ENCODE data around the gene RMND5B. TPM values are rescaled to one million over a fixed set of nuclear protein-coding genes. Genes with fewer than 3 reads are reported as not detected.

The RMND5B gene
- total and polyA plus RNA-seq, 4 donors: 13.4 to 24.8 (median 21.7) TPM

DNA sequence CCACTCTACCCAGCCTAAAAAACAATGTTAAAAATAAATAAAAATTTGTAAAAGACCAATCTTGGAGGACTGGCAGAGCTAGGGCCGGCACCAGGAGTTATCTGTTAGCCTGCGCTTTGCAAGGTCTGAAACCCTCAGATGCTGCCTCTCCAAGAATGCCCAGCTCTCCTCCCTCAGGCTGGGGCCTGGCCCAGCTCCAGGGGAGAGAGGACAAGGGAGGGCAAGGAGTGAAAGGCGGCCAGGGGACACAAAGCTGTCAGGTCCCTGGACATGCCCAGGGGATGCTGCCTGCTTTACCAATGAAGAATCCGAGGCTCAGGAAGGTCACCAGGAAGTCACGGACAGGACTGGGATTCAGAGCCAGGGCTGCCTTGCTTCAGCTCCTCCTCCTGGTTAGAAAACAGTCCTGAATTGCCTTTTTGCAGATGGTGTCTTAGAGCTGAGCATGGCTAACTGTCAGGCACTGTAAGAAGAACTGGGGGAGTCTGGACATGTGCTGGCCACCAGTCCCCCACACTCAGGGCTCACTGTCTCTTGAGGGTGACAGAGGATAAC lies 23.0 kb upstream of the RMND5B start:
- Histone ChIP-seq H3K36me3 (ENCODE audit: control insufficient read depth in 4 of 4, insufficient read depth in 3 of 4, low read depth in 1 of 4, low read length in 3 of 4) (no peaks in the 10 kb centered on the region), H3K9me3 (ENCODE audit: control insufficient read depth in 4 of 4, low read length in 3 of 4) (no peaks in the 10 kb centered on the region), H3K4me3 (ENCODE audit: low read depth in 1 of 3, low read length in 3 of 3) (no peak overlapping the region), H3K9ac (ENCODE audit: low read depth in 1 of 2, low read length in 2 of 2) (no peak overlapping the region), H3K27ac (ENCODE audit: low read depth in 1 of 2, low read length in 2 of 2) (no peak overlapping the region), H3K27me3 (ENCODE audit: control insufficient read depth in 4 of 4, insufficient read depth in 4 of 4, low read length in 3 of 4) (peaks cover 0 to 3% (median 0%) of the 10 kb centered on the region in 4 donors), H3K4me1 (ENCODE audit: control insufficient read depth in 4 of 4, insufficient read depth in 4 of 4, low read length in 3 of 4) (no peaks in the 10 kb centered on the region)
- WGBS: 54% methylated on average over 5 of the region's 5 CpGs
- DNase-seq (ENCODE audit: low spot score): no peak
- TF ChIP-seq TAF1 (conservative IDR thresholded peaks at IDR 0.05): no peak
- TF ChIP-seq, protein P1, sequence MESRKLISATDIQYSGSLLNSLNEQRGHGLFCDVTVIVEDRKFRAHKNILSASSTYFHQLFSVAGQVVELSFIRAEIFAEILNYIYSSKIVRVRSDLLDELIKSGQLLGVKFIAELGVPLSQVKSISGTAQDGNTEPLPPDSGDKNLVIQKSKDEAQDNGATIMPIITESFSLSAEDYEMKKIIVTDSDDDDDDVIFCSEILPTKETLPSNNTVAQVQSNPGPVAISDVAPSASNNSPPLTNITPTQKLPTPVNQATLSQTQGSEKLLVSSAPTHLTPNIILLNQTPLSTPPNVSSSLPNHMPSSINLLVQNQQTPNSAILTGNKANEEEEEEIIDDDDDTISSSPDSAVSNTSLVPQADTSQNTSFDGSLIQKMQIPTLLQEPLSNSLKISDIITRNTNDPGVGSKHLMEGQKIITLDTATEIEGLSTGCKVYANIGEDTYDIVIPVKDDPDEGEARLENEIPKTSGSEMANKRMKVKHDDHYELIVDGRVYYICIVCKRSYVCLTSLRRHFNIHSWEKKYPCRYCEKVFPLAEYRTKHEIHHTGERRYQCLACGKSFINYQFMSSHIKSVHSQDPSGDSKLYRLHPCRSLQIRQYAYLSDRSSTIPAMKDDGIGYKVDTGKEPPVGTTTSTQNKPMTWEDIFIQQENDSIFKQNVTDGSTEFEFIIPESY (IDR thresholded peaks at IDR 0.05): no peak
- TF ChIP-seq RAD21 (IDR thresholded peaks at IDR 0.05): no peak
- TF ChIP-seq, protein P2, sequence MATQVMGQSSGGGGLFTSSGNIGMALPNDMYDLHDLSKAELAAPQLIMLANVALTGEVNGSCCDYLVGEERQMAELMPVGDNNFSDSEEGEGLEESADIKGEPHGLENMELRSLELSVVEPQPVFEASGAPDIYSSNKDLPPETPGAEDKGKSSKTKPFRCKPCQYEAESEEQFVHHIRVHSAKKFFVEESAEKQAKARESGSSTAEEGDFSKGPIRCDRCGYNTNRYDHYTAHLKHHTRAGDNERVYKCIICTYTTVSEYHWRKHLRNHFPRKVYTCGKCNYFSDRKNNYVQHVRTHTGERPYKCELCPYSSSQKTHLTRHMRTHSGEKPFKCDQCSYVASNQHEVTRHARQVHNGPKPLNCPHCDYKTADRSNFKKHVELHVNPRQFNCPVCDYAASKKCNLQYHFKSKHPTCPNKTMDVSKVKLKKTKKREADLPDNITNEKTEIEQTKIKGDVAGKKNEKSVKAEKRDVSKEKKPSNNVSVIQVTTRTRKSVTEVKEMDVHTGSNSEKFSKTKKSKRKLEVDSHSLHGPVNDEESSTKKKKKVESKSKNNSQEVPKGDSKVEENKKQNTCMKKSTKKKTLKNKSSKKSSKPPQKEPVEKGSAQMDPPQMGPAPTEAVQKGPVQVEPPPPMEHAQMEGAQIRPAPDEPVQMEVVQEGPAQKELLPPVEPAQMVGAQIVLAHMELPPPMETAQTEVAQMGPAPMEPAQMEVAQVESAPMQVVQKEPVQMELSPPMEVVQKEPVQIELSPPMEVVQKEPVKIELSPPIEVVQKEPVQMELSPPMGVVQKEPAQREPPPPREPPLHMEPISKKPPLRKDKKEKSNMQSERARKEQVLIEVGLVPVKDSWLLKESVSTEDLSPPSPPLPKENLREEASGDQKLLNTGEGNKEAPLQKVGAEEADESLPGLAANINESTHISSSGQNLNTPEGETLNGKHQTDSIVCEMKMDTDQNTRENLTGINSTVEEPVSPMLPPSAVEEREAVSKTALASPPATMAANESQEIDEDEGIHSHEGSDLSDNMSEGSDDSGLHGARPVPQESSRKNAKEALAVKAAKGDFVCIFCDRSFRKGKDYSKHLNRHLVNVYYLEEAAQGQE (IDR thresholded peaks at IDR 0.05): no peak
- TF ChIP-seq RXRA (IDR thresholded peaks at IDR 0.05): no peak
- no peak for TF ChIP-seq HNF4A (conservative IDR thresholded peaks at IDR 0.05)
- TF ChIP-seq NR2F2 (IDR thresholded peaks at IDR 0.05): no peak
- TF ChIP-seq, protein P3, sequence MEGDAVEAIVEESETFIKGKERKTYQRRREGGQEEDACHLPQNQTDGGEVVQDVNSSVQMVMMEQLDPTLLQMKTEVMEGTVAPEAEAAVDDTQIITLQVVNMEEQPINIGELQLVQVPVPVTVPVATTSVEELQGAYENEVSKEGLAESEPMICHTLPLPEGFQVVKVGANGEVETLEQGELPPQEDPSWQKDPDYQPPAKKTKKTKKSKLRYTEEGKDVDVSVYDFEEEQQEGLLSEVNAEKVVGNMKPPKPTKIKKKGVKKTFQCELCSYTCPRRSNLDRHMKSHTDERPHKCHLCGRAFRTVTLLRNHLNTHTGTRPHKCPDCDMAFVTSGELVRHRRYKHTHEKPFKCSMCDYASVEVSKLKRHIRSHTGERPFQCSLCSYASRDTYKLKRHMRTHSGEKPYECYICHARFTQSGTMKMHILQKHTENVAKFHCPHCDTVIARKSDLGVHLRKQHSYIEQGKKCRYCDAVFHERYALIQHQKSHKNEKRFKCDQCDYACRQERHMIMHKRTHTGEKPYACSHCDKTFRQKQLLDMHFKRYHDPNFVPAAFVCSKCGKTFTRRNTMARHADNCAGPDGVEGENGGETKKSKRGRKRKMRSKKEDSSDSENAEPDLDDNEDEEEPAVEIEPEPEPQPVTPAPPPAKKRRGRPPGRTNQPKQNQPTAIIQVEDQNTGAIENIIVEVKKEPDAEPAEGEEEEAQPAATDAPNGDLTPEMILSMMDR (IDR thresholded peaks at IDR 0.05; ENCODE audit: low read depth, low read length, missing input control): no peak

DNA sequence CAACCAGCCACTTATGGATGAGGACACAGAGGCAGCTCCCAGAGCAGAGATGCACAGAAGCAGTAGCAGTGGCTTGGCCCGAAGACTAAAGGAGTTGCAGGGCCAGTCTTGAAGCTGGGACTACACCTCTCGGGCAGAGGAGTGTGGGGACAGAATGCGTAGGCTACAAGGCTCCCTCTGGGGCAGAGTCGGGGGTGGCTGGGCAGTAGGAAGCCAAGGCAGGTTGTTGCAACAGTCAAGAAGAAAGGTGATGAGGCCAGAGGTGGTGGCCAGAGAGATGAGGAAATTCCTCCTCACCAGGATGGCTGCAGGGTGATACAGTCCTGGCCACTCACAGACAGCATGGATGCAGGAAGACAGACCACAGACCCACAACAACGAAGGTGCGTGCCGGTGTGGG lies 22.4 kb upstream of the RMND5B start:
- TF ChIP-seq RXRA (IDR thresholded peaks at IDR 0.05): no peak
- TF ChIP-seq, protein P2 (IDR thresholded peaks at IDR 0.05): no peak
- TF ChIP-seq ATF3 (IDR thresholded peaks at IDR 0.05): no peak
- no peak for TF ChIP-seq SP1 (IDR thresholded peaks at IDR 0.05)
- no peak for TF ChIP-seq TAF1 (conservative IDR thresholded peaks at IDR 0.05)
- no peak for TF ChIP-seq NR2F2 (IDR thresholded peaks at IDR 0.05)
- no peak for TF ChIP-seq FOXA1 (IDR thresholded peaks at IDR 0.05)
- no peak for TF ChIP-seq YY1 (IDR thresholded peaks at IDR 0.05)
- no peak for TF ChIP-seq FOXA2 (IDR thresholded peaks at IDR 0.05)
- TF ChIP-seq RAD21 (IDR thresholded peaks at IDR 0.05): no peak
- no peak for TF ChIP-seq GABPA (IDR thresholded peaks at IDR 0.05 in 1 of 2, conservative IDR thresholded peaks at IDR 0.05 in 1 of 2)
- no peak overlapping the region for H3K9ac ChIP-seq (ENCODE audit: low read depth in 1 of 2, low read length in 2 of 2)
- no peak for DNase-seq (ENCODE audit: low spot score)
- H3K9me3 ChIP-seq (ENCODE audit: control insufficient read depth in 4 of 4, low read length in 3 of 4): no peaks in the 10 kb centered on the region
- H3K4me3 ChIP-seq (ENCODE audit: low read depth in 1 of 3, low read length in 3 of 3): no peak overlapping the region
- H3K4me1 ChIP-seq (ENCODE audit: control insufficient read depth in 4 of 4, insufficient read depth in 4 of 4, low read length in 3 of 4): peaks cover 0 to 6% (median 4%) of the 10 kb centered on the region in 4 donors
- H3K36me3 ChIP-seq (ENCODE audit: control insufficient read depth in 4 of 4, insufficient read depth in 3 of 4, low read depth in 1 of 4, low read length in 3 of 4): no peaks in the 10 kb centered on the region
- peaks cover 0 to 3% (median 0%) of the 10 kb centered on the region in 4 donors for H3K27me3 ChIP-seq (ENCODE audit: control insufficient read depth in 4 of 4, insufficient read depth in 4 of 4, low read length in 3 of 4)
- 72% methylated on average over 7 of the region's 7 CpGs for WGBS
- H3K27ac ChIP-seq (ENCODE audit: low read depth in 1 of 2, low read length in 2 of 2): no peak overlapping the region

Measured in liver (tissue), 9 donors.